DOHH2 (cell line): Measurements from ENCODE around the gene CDK14.

Experiments
- EZH2phosphoT487 ChIP-seq: fragments of 200-600 bp; sonication (generic); IDR thresholded peaks from 2 replicates; pipeline ENCODE4 v1.6.1; 2017; ENCODE audit warnings: borderline replicate concordance, mild to moderate bottlenecking, antibody characterized with exemption, low read length, moderate library complexity, mixed read lengths
- TF ChIP-seq, protein P1 (sequence below): fragments of 200-600 bp; sonication (generic); IDR thresholded peaks from one replicate; pipeline ENCODE4 v1.5.1; 2014; ENCODE audit warnings: antibody characterized with exemption, mild to moderate bottlenecking, low read depth, low read length; ENCODE audit not compliant: poor library complexity, severe bottlenecking

DNA sequence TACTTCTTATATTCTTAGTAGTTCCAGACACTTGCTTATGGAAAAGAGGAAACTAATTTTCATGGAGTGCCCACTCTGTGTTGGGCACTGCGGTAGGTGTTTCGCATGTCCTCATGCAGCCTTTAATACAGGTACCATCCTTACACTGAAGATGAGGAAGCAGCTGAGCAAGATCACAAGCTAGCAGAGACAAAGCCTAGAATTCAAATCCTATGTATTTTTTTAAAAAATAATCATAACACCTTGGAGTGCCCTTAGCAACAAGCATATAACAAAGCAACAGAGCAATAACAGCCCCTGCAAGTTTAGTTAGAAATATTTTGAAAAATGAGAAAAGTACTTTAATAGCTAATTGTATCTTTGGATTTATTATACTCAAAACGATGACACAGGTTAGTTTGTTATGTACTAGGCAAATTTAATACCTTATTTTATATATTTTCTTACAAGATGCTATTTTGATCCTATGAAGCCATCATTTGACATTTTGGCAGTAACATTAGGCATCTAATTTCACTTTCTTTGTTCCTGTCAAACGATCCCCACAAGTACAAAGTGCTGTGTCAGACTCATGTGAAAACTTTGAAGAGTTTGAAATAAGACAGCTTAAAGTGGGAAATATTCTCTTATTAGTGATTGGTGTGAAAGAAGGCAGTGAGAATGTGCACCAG, 245.8 kb downstream of the CDK14 start:
- TF ChIP-seq, protein P1, sequence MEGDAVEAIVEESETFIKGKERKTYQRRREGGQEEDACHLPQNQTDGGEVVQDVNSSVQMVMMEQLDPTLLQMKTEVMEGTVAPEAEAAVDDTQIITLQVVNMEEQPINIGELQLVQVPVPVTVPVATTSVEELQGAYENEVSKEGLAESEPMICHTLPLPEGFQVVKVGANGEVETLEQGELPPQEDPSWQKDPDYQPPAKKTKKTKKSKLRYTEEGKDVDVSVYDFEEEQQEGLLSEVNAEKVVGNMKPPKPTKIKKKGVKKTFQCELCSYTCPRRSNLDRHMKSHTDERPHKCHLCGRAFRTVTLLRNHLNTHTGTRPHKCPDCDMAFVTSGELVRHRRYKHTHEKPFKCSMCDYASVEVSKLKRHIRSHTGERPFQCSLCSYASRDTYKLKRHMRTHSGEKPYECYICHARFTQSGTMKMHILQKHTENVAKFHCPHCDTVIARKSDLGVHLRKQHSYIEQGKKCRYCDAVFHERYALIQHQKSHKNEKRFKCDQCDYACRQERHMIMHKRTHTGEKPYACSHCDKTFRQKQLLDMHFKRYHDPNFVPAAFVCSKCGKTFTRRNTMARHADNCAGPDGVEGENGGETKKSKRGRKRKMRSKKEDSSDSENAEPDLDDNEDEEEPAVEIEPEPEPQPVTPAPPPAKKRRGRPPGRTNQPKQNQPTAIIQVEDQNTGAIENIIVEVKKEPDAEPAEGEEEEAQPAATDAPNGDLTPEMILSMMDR: no peak
- no peak for TF ChIP-seq EZH2phosphoT487
